Hepatocyte (in vitro differentiated cells): ENCODE results near the gene PTDSS2. TPM values are rescaled to one million over a fixed set of nuclear protein-coding genes. Genes with fewer than 3 reads are reported as not detected.

Experiments used
- DNase-seq: peaks from one replicate; pipeline ENCODE4 v3.0.0-alpha.2; 2016; ENCODE audit warnings: low spot score
- H2AFZ ChIP-seq: fragments of 200-600 bp; sonication (generic); 2 replicates; pipeline ENCODE4 v1.6.0; 2016; ENCODE audit warnings: antibody characterized with exemption, mild to moderate bottlenecking
- H3K27ac ChIP-seq: fragments of 200-600 bp; sonication (generic); 2 replicates; pipeline ENCODE4 v1.5.1; 2016; ENCODE audit warnings: mild to moderate bottlenecking
- H3K27me3 ChIP-seq: fragments of 200-600 bp; sonication (generic); 2 replicates; pipeline ENCODE4 v1.6.1; 2016
- H3K36me3 ChIP-seq: fragments of 200-600 bp; sonication (generic); replicated peaks from 2 replicates; pipeline ENCODE4 v1.5.1; 2016; ENCODE audit warnings: low read depth; ENCODE audit not compliant: insufficient read depth
- H3K4me1 ChIP-seq: fragments of 200-600 bp; sonication (generic); 2 replicates; pipeline ENCODE4 v1.5.1; 2016; ENCODE audit warnings: mild to moderate bottlenecking, moderate library complexity; ENCODE audit not compliant: insufficient read depth
- H3K4me2 ChIP-seq: fragments of 200-600 bp; sonication (generic); 2 replicates; pipeline ENCODE4 v1.6.0; 2016
- H3K4me3 ChIP-seq: fragments of 200-600 bp; sonication (generic); 2 replicates; pipeline ENCODE4 v1.5.1; 2016; ENCODE audit warnings: mild to moderate bottlenecking
- H3K79me2 ChIP-seq: fragments of 200-600 bp; sonication (generic); 2 replicates; pipeline ENCODE4 v1.6.0; 2017; ENCODE audit warnings: mild to moderate bottlenecking
- H3K9me2 ChIP-seq: fragments of 200-600 bp; sonication (generic); replicated peaks from 2 replicates; pipeline ENCODE4 v1.6.0; 2017; ENCODE audit warnings: mild to moderate bottlenecking; ENCODE audit not compliant: insufficient read depth
- H3K9me3 ChIP-seq: fragments of 200-600 bp; sonication (generic); 2 replicates; pipeline ENCODE4 v1.5.1; 2016; ENCODE audit warnings: low read depth, mild to moderate bottlenecking
- H4K20me1 ChIP-seq: fragments of 200-600 bp; sonication (generic); 2 replicates; pipeline ENCODE4 v1.6.0; 2016; ENCODE audit warnings: mild to moderate bottlenecking; ENCODE audit not compliant: insufficient read depth, poor library complexity, severe bottlenecking
- CTCF ChIP-seq: fragments of 200-600 bp; sonication (generic); IDR thresholded peaks from 2 replicates; pipeline ENCODE4 v1.5.1; 2016; ENCODE audit warnings: antibody characterized with exemption, mild to moderate bottlenecking; ENCODE audit not compliant: poor library complexity
- EZH2 ChIP-seq: fragments of 200-600 bp; sonication (generic); IDR thresholded peaks from 2 replicates; pipeline ENCODE4 v1.6.1; 2016; ENCODE audit warnings: antibody characterized with exemption, mild to moderate bottlenecking, borderline replicate concordance
- EZH2phosphoT487 ChIP-seq: fragments of 200-600 bp; sonication (generic); IDR thresholded peaks from one replicate; pipeline ENCODE4 v1.6.1; 2018; ENCODE audit warnings: antibody characterized with exemption, mild to moderate bottlenecking, low read depth, moderate library complexity; ENCODE audit not compliant: unreplicated experiment, severe bottlenecking
- WGBS: methylation state at CpG from one replicate; pipeline ENCODE4 v1.1.6; 2016; ENCODE audit warnings: low lambda C conversion rate; ENCODE audit errors: missing lambda C conversion rate; 5-methylcytosine and 5-hydroxymethylcytosine counted together
- polyA plus RNA-seq: library from polyadenylated mRNA; unstranded; fragments of >200 nt; fragmentation: Nextera tagmentation; extraction: Ambion mirVana; gene quantifications from 2 replicates; pipeline ENCODE4 v1.2.1, GENCODE V29; 2016
- total RNA-seq: library from RNA; depleted of rRNA; stranded (reverse); fragments of >200 nt; gene quantifications from 2 replicates; pipeline ENCODE4 v1.2.3, GENCODE V29; 2014

Gene PTDSS2
- total and polyA plus RNA-seq, 2 experiments from 2014 or later = 31.5 to 50.8 TPM

DNA sequence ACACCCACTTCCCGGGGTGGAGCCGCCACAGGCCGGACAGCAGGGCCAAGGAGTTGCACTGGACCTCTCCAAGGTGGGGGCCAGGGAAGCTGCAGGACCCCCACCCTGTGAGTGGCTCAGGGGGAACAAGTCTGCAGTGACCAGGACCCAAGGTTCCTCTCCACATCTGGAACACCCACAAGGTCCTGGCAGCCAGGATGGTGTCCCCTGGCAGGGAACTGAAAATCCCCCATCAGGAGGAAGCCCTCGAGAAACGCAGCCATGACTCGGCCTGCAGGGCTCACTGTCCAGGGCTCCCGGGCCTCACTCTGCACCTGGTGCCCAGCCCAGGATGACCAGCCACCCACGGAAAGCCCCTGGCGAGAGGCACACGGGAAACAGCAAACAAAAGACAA, 45.5 kb downstream of the PTDSS2 start:
- 92% methylated on average over 10 of the region's 10 CpGs for WGBS
- peaks cover 3% of the 10 kb centered on the region for H4K20me1 ChIP-seq
- H3K4me2 ChIP-seq = no peak overlapping the region
- DNase-seq = no peak
- no peak for TF ChIP-seq CTCF
- no peak for TF ChIP-seq EZH2
- TF ChIP-seq EZH2phosphoT487 = no peak
- no peaks in the 10 kb centered on the region for H3K4me1 ChIP-seq
- no peaks in the 10 kb centered on the region for H3K27me3 ChIP-seq
- H3K79me2 ChIP-seq = no peaks in the 10 kb centered on the region
- no peak overlapping the region for H3K27ac ChIP-seq
- H3K4me3 ChIP-seq = no peak overlapping the region
- no peaks in the 10 kb centered on the region for H3K9me3 ChIP-seq
- no peak overlapping the region for H2AFZ ChIP-seq
- H3K36me3 ChIP-seq = no peaks in the 10 kb centered on the region
- no peaks in the 10 kb centered on the region for H3K9me2 ChIP-seq

GRCh38 chr11:496834-497564, 46.9 kb downstream of the PTDSS2 start:
- no peaks in the 10 kb centered on the region for H3K4me1 ChIP-seq
- no peak overlapping the region for H2AFZ ChIP-seq
- no peak for TF ChIP-seq CTCF
- TF ChIP-seq EZH2 = no peak
- TF ChIP-seq EZH2phosphoT487 = no peak
- no peaks in the 10 kb centered on the region for H3K9me2 ChIP-seq
- 98% methylated on average over 29 of the region's 34 CpGs for WGBS
- H3K4me3 ChIP-seq = no peak overlapping the region
- no peaks in the 10 kb centered on the region for H3K27me3 ChIP-seq
- no peaks in the 10 kb centered on the region for H3K9me3 ChIP-seq
- peaks cover 4% of the 10 kb centered on the region for H4K20me1 ChIP-seq
- no peak overlapping the region for H3K4me2 ChIP-seq
- H3K79me2 ChIP-seq = peaks cover 5% of the 10 kb centered on the region
- DNase-seq = no peak
- no peak overlapping the region for H3K27ac ChIP-seq
- no peaks in the 10 kb centered on the region for H3K36me3 ChIP-seq

- H3K79me2 ChIP-seq = peaks cover 13% of the 10 kb centered on the region
- no peaks in the 10 kb centered on the region for H3K9me2 ChIP-seq
- no peaks in the 10 kb centered on the region for H3K9me3 ChIP-seq
- TF ChIP-seq EZH2phosphoT487 (no peak), EZH2 (no peak), CTCF (no peak)
- WGBS = 97% methylated on average over 30 of the region's 31 CpGs
- no peak overlapping the region for H3K4me3 ChIP-seq
- H3K27ac ChIP-seq = no peak overlapping the region
- no peak overlapping the region for H2AFZ ChIP-seq
- H4K20me1 ChIP-seq = peaks cover 4% of the 10 kb centered on the region
- H3K36me3 ChIP-seq = no peaks in the 10 kb centered on the region
- no peak overlapping the region for H3K4me2 ChIP-seq
- H3K4me1 ChIP-seq = no peaks in the 10 kb centered on the region
- no peaks in the 10 kb centered on the region for H3K27me3 ChIP-seq
- DNase-seq = no peak
Measured at GRCh38 chr11:497565-498296, 47.7 kb downstream of the PTDSS2 start.
